Stimulated activated CD4-positive, alpha-beta T cell treated with anti-CD3 and anti-CD28 coated beads, TNF-alpha, amount 100 ng/mL, for 48 hours (primary cell): ENCODE results near the gene MOG.
"Not testable (repeated sequence)": the region's sequence is repeated elsewhere in the genome, so short reads cannot be mapped to it uniquely, and the experiment has no call there.

Experiments
- DNase-seq, 3 donors: peaks; one replicate each; pipeline ENCODE4 v3.0.0-alpha.2; 2020; ENCODE audit warnings: low read depth in 3 of 3

MOG gene

GRCh38 chr6:29637247-29637646 is 19.6 kb upstream of the MOG start:
- no peak for DNase-seq

- DNase-seq, result no peak
These were observed 15.3 kb upstream of the MOG start for GRCh38 chr6:29641430-29642148.

GRCh38 chr6:29647927-29648642 is 8.8 kb upstream of the MOG start:
- DNase-seq, result no peak

GRCh38 chr6:29649701-29650673 is 6.9 kb upstream of the MOG start:
- peak; percentile 96 to 99 (median 98) for DNase-seq

GRCh38 chr6:29651413-29652197 is 5.3 kb upstream of the MOG start:
- no peak for DNase-seq

GRCh38 chr6:29652198-29652584 is 4.7 kb upstream of the MOG start:
- no peak for DNase-seq

GRCh38 chr6:29653452-29654038 is 3.3 kb upstream of the MOG start:
- DNase-seq, result peak in 1 of 3 donors; percentile 26

GRCh38 chr6:29655658-29656057 is 1.2 kb upstream of the MOG start:
- DNase-seq, result no peak

- DNase-seq, result no peak
These were observed 735 bp upstream of the MOG start for GRCh38 chr6:29656157-29656556.

GRCh38 chr6:29661071-29661470 is 4.2 kb downstream of the MOG start:
- no peak for DNase-seq

- DNase-seq, result not testable (repeated sequence)
These were observed 4.7 kb downstream of the MOG start for GRCh38 chr6:29661502-29662141.

GRCh38 chr6:29663300-29664042 is 6.6 kb downstream of the MOG start:
- no peak for DNase-seq

GRCh38 chr6:29665942-29666825 is 9.3 kb downstream of the MOG start:
- DNase-seq, result no peak

- DNase-seq, result no peak
These were observed 9.9 kb downstream of the MOG start for GRCh38 chr6:29666826-29667130.

- no peak for DNase-seq
These were observed 10.3 kb downstream of the MOG start for GRCh38 chr6:29667158-29667557.

- no peak for DNase-seq
These were observed 14.1 kb downstream of the MOG start for GRCh38 chr6:29671026-29671425.

GRCh38 chr6:29672116-29672515 is 15.2 kb downstream of the MOG start:
- not testable (repeated sequence) for DNase-seq

GRCh38 chr6:29673161-29673560 is 16.3 kb downstream of the MOG start:
- no peak for DNase-seq

GRCh38 chr6:29674008-29674407 is 17.1 kb downstream of the MOG start:
- DNase-seq, result no peak
